Activated CD4-positive, CD25-positive, alpha-beta regulatory T cell treated with anti-CD3 and anti-CD28 coated beads, Interleukin-2, amount 50 U/mL, for 24 hours (primary cell): Measurements from ENCODE around the gene MAP3K15.

Source experiments
- ATAC-seq, 2 donors: fragments of 150-1000 bp; cut with Tn5 transposase; one replicate each; pipeline ENCODE4 v1.10.0; 2021; ENCODE audit warnings: mild to moderate bottlenecking in 1 of 2, moderate library complexity in 1 of 2

The MAP3K15 gene

DNA sequence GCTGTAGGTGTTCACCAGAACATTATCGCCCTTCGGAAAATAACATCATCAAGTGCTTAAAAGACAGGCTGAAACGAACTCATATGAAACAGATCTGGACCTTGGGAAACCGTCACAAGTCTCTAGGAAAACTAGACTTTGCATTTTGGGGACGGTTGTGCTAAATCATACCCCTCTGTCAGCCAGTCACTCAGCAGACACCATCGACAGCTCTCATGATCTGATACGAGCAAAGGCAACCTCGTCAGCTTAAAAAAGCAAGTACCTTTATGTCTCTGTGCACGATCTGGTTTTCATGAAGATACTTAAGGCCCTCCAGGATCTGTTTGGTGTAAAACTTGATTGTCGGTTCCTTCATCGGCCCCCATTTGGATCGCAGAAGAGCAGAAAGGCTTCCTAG, 123.2 kb downstream of the MAP3K15 start:
- no peak for ATAC-seq

DNA sequence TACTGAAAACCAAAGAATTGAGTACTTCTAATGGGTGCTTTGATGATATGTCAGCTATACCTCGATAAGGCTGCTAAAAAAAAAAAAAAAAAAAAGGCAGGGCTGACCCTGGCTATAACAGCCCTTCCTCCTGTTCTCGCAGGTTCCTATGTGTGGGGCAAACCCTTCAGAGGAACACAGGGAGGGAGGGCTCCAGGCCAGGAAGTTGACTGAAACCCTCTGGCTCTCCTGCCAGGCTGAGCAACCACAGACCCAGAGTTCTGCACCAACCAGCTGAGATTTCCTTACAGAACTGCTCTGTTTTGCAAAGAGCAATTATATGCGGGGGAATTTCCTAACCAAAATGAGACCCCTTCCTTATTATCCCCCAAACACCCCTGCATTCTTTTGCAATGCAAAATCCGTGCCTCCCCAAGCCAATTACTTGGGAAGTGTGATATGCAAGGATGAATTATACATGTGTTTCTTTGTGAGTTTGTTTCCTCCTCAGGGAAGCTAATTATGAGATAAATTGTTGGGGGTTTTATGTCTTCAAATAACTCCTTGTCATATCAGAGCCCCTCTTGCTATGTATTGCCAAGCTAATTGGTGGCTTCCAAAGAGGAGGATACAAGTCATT, 126.0 kb downstream of the MAP3K15 start:
- ATAC-seq: no peak

DNA sequence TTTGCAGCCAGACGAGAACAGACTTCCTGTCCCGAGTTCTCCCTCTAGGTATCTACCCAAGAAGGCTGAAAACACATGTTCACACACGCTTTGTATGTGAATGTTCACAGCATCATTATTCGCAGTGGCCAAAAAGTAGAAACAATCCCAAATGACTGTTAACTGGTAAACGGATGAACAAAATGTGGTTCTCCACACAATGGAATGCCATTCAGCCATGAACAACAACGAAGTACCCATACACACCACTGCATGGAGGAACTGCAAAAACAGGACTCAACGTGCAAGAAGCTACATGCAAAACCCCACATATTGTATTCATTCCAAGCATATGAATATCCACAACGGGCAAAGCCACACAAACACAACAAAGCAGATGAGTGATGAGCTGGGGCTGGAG, 126.6 kb downstream of the MAP3K15 start:
- no peak for ATAC-seq

DNA sequence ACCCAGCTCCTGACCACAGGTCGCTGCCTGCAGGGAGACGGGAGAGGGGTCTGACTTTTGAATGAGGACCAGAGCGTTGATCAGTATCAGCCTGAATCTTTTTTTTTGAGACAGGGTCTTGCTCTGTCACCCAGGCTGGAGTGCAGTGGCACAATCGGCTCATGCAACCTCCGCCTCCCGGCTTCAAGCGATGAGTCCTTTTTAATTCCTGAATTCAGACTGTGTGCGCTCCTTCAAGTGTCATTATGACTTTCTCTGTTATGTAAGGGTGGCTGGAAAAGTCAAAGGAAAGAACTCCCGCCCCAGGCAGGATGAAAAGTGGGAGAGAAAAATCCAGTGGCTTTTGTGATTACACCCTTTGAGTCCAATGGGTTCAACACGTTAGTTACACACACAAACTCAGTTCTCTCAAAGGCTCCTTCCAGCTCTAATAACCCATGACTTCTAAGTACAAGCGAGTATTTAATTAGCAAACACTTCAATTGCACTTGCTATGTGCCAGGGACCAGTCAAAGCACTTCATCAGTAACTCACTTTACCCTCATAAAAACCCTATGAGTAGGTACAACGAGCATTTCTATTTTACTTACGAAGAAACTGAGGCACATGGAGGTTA, 127.1 kb downstream of the MAP3K15 start:
- ATAC-seq: no peak

DNA sequence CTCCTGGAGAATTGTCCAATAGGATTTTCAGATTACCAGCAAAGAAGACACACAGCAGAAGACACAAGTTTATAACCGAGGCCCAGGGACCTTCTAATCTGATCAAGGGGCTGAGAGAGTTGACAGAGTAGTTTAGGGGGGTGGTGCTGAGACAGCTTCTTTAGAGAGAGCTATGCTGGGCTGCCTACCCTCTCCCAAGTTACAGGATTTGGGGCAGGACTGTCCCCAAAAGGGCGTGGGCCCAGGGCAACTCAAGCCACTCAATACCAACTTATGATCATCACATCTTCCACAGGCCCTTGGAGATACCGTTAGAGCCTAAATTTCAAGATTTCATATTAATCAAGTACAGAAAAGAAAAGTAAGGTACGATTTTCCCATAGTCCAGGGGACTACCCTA, 128.6 kb downstream of the MAP3K15 start:
- no peak for ATAC-seq

DNA sequence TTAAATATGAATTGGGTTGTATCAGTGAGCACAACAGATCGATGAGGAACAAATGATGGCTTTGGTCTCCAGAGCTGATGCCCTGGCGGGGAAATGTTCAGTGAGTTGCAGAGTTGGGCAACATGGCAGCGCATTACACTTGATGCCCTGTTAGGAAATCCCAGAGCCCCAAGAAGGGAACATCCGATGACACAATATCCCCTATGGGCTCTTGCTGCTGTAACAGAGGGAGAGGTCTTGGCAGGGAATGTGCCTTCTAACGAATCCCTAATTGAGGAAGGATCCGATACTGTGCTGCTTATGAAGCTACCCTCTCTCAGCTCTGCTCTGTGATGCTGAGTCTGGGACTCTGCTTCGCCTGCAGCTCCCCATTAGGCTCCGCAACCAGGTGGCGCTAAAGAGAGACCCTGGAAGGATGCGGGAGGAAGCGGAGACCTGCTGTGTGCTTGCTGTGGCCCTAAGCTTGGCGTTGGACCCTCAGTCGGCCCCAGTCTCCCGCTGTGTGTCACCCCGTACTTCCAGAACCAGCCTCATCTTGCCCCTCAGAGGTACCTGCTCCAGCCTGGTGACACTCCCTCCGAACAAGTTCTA, 132.7 kb downstream of the MAP3K15 start:
- ATAC-seq: peak in 1 of 2 donors; percentile 38

DNA sequence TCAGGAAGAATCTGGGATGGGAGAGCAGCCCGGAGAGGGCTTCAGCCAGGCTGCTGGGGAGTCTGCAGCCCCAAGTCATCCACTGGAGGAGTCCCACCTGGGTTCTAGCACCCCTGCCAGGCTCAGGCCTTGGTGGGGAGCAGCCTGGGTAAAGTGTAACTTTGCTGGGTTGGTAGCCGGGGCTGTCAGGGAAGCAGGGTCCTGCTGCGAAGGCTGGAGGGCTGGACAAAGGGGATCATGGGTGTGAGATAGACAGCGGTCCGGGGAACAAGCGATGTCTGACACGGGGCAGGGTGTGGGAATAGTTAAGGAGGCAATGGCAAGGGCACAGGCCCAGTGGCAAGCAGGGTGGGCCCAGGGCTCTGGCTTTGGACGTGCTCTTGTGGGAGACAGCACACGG, 134.0 kb downstream of the MAP3K15 start:
- no peak for ATAC-seq

DNA sequence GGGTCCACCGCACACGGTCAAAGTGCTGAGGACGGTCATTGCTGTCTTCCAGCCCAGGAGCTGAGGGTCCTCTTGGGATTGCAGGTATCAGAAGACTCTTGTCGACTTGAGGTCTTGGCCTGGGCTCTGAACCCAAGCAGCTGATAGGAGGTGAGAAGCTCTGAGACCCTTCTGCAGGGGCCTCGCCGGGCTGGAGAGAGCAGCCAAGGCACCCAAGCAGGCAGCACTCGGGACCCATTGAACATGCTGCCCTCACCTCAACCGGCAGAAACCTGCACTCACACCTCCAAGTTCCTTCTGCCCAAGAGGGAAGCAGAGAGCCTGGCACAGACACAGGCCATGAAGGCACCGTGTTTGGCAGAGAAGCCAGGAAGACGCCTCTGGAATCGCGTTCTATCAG, 137.5 kb downstream of the MAP3K15 start:
- ATAC-seq: no peak

DNA sequence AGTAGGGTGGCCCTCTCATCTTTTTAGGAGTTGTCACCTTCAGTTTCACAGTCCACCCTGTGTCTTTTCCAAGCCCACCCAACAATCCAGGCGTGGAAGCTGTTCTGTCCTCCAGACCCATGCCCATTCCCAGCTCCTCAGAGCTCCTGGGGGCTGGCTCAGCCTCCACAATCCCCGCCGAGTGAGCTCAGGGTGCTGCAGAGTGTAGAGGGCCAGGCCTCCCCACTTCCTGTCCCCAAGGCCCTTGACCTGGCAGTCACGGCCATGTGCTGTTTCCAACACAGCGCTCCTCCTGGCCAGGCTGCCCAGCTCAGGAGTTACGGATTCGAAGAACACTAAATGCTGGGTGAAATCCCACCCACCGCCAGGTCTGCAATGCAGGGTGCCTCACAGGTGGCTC, 139.8 kb downstream of the MAP3K15 start:
- ATAC-seq: no peak

DNA sequence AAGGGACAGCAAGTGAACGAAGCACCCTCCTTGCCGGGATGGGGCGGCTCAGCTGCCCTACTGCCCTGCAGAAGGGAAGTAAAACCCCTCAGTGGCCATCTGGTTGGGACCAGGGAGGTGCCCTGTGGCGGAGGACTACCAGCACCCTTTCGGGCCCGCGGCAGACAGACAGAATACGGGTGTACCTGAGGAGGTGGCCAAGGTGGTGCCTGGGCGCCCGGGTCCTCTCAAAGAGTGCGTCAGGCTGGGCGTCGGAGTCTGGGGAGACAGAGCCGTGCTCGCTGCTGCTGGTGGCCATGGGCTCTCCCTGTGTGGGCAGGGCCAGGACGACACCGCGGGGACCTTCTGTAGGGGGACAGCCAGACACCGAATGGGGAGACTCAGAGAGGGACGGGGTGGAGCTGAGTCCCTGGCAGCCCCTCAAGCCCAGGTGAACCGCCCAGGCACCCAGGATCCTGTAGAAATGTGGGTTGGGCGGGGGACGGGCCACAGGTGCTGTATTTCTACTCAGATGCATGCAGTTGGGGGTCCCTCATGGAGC, 141.9 kb downstream of the MAP3K15 start:
- ATAC-seq: no peak

DNA sequence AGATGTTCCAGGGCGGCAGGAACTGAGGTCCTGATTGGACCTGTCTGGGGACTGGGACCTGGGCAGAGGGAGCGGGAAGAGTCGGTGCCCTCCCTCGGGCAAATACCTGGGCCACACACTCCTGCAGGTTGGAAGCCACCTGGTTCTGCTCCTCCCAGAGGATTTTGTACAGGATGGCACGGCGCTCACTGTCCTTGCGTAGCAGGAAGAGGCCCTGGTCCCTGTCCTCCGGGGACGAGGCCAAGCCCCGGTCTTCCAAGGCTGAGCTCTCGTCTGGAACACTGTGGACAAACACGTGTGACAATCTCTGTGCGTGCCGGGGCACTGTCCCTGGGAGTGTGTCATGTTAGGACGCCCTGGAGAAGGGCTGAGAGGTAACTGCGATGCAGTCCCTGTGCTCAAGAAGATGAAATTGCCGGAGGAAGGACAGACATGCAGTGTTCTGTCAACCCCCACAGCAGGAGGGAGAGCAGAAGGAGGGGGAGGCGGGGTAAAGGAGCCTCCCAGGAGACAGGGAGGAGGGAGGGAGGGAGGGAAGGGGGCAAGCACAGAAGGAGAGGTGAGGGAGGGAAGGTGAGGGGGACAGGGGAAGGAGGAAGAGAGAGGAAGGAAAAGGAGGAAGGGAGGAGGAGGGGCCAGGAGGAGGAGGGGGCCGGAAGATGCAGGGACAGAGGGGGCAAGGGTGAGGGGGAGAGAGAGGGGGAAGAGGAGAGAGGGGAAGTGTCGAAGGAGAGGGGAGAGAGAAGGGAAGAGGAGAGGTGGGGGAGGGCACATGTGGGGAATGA, 142.6 kb downstream of the MAP3K15 start:
- ATAC-seq: peak; percentile 39 to 41

DNA sequence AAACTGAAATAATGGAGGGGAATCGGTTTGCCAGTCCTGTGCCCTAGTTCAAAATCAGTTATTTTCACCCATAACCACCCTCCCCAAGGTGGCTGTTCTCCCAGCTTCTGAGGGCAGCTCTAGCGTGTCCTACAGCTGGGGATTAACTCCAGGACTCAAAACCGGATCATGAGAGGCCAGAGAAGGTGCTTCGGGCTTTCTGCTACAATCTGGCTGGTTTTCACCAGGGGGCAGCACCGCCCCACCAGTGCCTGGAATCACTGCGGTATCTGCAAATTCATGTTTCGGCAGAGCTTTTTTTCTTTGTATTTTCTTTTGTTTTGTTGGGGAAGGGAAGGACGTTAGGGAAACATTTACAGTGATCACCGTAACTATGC, 143.2 kb downstream of the MAP3K15 start:
- peak; percentile 64 to 81 for ATAC-seq

DNA sequence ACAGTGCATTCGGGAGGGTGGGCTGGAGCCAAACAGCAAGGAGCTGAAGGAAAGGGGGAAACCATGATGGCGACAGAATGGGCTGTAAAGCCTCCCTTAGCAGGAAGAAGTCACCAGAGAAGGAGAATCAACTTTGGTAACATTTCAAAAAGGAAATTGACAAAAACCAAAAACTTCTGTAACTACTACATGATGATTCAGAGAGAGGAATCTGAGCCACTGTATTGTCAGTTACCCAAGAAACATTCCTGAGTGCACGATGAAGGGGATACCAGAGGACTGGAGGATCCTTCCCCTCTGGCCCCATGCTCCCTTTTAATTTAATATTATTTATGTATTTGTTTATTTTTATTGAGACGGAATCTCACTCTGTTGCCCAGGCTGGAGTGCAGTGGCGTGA, 145.2 kb downstream of the MAP3K15 start:
- ATAC-seq: no peak

DNA sequence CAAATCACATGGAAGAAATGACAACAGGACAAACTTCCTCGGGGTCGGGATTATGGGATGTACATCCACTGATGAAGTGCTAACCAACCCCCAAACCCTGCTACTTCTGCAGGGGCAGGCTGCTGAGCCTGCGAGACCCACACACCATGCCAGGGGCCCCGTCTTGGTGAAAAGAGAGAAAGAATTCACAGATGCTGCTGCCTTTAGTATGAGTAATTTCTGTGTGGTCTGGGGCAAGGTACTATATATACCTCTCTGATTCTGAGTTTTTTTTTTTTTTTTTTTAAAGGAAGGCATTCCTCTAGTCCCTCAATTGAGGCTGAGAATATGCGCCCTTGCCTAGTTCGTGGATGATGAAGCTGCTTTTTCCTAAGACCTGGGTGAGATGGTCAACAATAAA, 146.7 kb downstream of the MAP3K15 start:
- ATAC-seq: no peak

DNA sequence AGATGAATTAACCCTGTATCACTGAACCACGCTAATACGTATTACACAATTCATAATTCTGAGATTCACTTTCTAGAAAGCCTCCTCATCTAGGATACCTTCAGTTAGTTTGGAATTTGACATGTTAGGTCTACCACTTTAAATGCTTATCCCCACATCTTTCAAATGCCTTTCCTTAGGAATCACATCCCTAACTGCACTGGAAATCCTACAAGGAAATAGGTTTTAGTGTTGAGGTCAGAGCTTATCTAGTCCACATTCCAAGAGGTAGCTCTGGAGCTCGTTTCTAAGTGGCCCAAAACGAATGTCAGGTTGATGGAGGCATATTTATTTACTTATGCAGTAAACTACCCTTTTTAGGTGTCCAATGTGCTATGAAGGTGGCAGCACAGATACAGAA, 153.6 kb downstream of the MAP3K15 start:
- no peak for ATAC-seq

DNA sequence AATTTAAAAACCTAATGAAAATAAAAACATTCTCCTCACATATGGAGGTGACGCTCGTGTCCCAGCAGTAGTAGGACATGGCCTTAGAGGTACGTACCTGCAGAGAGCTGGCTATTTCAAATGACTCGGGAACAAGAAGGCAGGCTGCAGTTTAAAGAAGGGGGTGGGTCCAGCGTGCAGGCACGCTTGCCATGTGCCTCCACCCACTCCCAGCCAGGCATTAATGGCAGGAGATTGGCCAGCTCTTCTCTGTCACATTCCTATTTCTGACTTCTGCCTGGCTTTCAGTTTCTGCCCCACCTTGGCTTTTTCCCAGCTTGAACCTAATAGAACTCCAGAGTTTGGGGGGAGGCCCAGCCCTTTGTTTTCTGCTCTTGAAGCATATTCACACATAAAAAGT, 154.4 kb downstream of the MAP3K15 start:
- no peak for ATAC-seq

DNA sequence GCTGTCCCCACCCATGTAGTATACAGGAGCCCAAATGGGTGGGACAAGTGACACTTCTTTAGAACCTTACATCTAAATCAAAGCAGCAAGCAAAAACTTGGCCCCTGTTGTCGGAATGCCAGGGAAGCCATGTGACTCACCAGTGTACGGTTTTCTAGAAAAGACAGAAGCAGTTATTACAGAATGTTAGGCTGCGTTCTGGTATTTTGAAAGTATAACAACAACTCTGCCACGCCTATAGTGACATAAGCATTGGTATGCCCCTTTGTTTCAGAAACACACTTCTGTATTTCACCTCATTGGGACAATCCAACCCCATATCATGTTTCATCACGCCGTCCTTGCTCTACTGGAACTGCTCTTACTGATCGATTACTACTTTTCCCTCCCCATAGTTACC, 156.8 kb downstream of the MAP3K15 start:
- no peak for ATAC-seq

DNA sequence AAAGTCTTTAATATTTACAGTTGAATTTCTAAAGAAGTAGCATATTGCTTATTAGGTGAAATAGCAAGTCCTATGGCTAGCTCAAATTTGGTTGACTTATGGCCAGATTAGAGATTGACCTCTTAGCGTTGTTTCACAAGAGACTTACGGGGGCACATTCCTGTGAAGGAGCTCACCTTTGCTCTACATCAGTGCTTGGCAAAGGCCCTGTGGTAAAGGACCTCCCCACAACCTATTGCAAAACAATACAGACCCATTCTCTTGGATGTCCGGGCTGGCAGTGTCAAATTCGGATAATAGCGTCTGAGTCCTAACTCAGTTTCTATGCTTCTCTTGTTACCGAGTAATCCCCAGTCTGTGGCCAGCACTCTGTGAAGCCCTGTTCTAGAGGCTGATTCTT, 160.7 kb downstream of the MAP3K15 start:
- no peak for ATAC-seq

DNA sequence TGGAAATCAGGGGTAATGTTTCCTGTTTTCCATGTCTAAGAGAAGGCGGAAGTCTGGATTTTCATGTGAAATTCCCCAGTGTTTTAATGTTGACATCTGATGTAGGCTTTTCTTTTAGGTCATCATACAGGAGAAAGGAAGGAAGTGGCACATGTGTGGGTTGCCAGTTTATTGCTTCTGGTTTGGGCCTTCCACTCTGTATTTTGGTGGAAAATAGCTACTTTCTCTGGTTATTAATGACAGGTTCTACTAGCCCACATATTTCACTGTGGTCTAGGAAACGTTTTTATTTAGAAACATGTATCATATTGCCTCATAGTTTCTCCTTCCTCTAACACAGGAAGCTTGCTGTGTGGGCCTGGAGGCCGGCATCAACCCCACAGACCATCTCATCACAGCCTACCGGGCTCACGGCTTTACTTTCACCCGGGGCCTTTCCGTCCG, 164.3 kb downstream of the MAP3K15 start:
- peak in 1 of 2 donors; percentile 51 for ATAC-seq

DNA sequence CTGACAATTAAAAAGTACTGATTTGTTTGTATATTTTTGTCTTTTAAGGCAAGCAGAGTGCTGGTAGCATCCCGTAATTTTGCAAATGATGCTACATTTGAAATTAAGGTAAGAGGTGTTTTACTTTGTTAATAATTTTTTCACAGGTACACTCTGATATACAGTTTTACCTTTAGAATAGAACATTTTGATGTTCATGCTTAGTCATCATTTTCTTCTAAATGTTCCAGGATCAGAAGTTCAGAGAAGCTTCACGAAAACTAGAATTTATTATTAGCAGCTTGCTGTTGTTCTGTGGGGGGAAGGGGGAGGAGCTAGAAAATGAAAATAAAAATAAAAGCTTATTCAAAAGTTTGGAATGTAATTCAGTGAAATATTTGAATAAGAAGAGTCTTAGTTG, 166.0 kb downstream of the MAP3K15 start:
- no peak for ATAC-seq

DNA sequence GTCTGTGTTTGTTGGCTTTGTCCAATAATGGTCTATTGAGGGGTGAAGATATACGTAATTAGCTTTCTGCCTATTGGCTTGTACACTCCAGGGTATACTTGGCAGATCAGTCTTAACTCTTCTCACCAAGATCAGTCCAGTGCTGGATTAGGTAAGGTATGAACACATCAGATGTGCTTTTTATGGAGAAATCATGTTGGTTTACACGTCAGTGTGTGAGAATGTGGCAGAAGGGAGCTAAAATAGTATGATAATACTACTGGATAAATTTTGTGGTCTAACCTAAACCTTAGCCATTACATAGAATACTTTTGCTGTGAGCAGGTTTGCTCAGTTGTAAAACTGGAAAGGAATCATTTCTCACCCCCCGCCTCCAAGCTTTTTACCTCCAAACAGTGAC, 167.4 kb downstream of the MAP3K15 start:
- no peak for ATAC-seq

DNA sequence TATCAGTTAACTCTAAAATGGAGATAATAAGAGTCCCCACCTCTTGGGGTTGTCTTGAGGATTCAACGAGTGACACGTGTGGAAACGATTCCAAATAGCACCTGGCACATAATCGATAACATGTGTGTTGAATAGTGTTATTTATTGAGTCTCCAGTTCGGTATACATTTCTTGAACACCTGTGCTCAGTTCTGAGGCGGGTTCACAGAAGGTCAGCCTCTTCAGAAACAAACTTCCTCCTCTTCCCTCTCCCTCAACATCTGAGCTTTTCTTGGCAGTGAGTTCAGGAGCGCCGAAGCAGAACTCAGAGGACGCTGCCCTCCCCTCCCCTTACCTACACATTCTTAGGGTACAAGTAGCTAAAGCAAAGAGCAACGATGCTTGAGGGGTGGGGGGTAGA, 170.6 kb downstream of the MAP3K15 start:
- ATAC-seq: no peak
